Measurements from ENCODE around the gene PIM3. TPM values are rescaled to one million over a fixed set of nuclear protein-coding genes. Genes with fewer than 3 reads are reported as not detected.

Gene PIM3
- total and polyA plus RNA-seq, 10 of the 15 experiments (the other 5 are each of a cell fraction or from before 2014, with no cell fraction given), result 0.31 to 60.8 (median 12.4) TPM

DNA sequence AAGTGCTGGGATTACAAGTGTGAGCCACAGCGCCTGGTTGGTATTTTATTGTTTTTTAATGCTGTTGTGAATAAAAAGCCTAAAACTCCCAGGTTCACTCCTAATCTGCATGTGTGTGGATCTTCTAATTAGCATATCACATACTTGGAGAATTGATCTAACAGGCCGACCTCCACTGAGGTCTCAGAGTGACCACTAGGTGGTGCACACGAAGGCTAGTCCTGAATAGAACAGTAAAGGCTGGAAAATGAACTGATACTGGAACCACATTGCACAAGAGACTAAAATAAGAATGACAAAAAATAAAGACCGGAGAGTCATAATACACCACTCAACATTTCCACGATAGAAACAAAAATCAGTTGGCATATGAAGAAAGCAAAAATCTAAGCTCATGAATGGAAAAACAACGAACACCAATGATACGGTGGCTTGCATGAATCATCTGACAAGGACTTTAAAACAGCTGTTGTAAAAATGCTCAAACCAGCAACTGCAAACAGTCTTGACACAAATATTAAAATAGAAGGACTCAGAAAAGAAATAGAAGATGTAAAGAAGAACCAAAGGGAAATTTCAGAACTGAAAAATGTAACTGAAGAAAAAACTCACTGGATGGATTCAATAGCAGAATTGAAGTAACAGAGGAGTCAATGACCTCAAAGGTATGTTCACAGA is 19.2 kb downstream of the PIM3 start:
- H3K36me3 ChIP-seq (ENCODE audit: control insufficient read depth in 2 of 2, insufficient read depth in 2 of 2, low read length in 1 of 2), result no peaks in the 10 kb centered on the region
- no peak overlapping the region for H3K4me2 ChIP-seq (ENCODE audit: control insufficient read depth, insufficient read depth)
- in situ Hi-C loops (cut with MboI), result no loop called here
- intact Hi-C loops (cut with micrococcal nuclease; ENCODE audit: unreplicated experiment), result no loop called here
- FAIRE-seq (no peak), DNase-seq (ENCODE audit: low read depth, low spot score) (no peak), ATAC-seq (no peak)
- peaks cover 6% of the 10 kb centered on the region for H3K4me1 ChIP-seq (ENCODE audit: control insufficient read depth, insufficient read depth, low read length)
- POLR2A ChIA-PET, result interaction anchor here (1.0 kb wide), 1 partner anchor 51 kb away, joined by 3 read pairs; no protein-coding TSS in a partner anchor
- no peaks in the 10 kb centered on the region for H4K20me1 ChIP-seq (ENCODE audit: control insufficient read depth, insufficient read depth)
- CTCF ChIA-PET, result interaction anchor here (0.6 to 2.2 kb wide), 6 partner anchors 13 to 508 kb away, joined by 3 to 6 read pairs (median 4); no protein-coding TSS in a partner anchor
- no peak overlapping the region for H3K9ac ChIP-seq (ENCODE audit: control insufficient read depth, insufficient read depth, low read length)
- H3K9me3 ChIP-seq (replicated peaks; ENCODE audit: control insufficient read depth, insufficient read depth, low read length), result peaks cover 2% of the 10 kb centered on the region; the same call in 2 of the 3 replicates
- H3K27me3 ChIP-seq (replicated peaks in 1 of 2; ENCODE audit: control insufficient read depth in 2 of 2, insufficient read depth in 2 of 2, low read length in 1 of 2), result no peaks in the 10 kb centered on the region; a peak in 1 of 4 replicates
- SMC1A ChIA-PET (ENCODE audit: uncharacterized antibody, unreplicated experiment), result no interaction called here
- no peak overlapping the region for H3K27ac ChIP-seq (ENCODE audit: control insufficient read depth, insufficient read depth)
- 14% methylated on average over 7 of the region's 7 CpGs for WGBS (ENCODE audit: insufficient coverage, insufficient replicate concordance, low lambda C conversion rate, missing lambda C conversion rate)
- no peaks in the 10 kb centered on the region for H3K79me2 ChIP-seq (ENCODE audit: control insufficient read depth, insufficient read depth, low read length)
- no peak overlapping the region for H3K4me3 ChIP-seq
- no peak overlapping the region for H2AFZ ChIP-seq (ENCODE audit: control insufficient read depth, low read depth, low read length)
- no TSS peak for BruUV-seq (replicated peaks)
- RAD21 ChIA-PET (ENCODE audit: unreplicated experiment), result interaction anchor here (0.9 kb wide), 1 partner anchor 51 kb away, joined by 3 read pairs; no protein-coding TSS in a partner anchor
- TF ChIP-seq BHLHE40 (IDR thresholded peaks at IDR 0.05; ENCODE audit: borderline replicate concordance in 1 of 2, low read depth in 2 of 2, low read length in 1 of 2) (no peak), ZBED1 (IDR thresholded peaks at IDR 0.05; ENCODE audit: borderline replicate concordance) (no peak), DPF2 (IDR thresholded peaks at IDR 0.05) (no peak), PAX5 (IDR thresholded peaks at IDR 0.05; ENCODE audit: borderline replicate concordance, low read depth, low read length) (no peak), MXI1 (IDR thresholded peaks at IDR 0.05; ENCODE audit: low read depth, low read length) (no peak), WRNIP1 (IDR thresholded peaks at IDR 0.05; ENCODE audit: borderline replicate concordance, low read depth, low read length) (no peak), TCF3 (IDR thresholded peaks at IDR 0.05; ENCODE audit: borderline replicate concordance, insufficient read depth, low read depth, low read length) (no peak), ZNF274 (IDR thresholded peaks at IDR 0.05; ENCODE audit: insufficient read depth, insufficient read length) (no peak), SUZ12 (IDR thresholded peaks at IDR 0.05; ENCODE audit: unreplicated experiment) (no peak), CBX5 (IDR thresholded peaks at IDR 0.05; ENCODE audit: low read depth) (0 out of 2 replicates have a peak, but pooled peaks have one; percentile 41), BCL11A (IDR thresholded peaks at IDR 0.05; ENCODE audit: low read depth, low read length) (no peak), CREM (IDR thresholded peaks at IDR 0.05; ENCODE audit: low read depth) (no peak)
- TF ChIP-seq, protein P1, sequence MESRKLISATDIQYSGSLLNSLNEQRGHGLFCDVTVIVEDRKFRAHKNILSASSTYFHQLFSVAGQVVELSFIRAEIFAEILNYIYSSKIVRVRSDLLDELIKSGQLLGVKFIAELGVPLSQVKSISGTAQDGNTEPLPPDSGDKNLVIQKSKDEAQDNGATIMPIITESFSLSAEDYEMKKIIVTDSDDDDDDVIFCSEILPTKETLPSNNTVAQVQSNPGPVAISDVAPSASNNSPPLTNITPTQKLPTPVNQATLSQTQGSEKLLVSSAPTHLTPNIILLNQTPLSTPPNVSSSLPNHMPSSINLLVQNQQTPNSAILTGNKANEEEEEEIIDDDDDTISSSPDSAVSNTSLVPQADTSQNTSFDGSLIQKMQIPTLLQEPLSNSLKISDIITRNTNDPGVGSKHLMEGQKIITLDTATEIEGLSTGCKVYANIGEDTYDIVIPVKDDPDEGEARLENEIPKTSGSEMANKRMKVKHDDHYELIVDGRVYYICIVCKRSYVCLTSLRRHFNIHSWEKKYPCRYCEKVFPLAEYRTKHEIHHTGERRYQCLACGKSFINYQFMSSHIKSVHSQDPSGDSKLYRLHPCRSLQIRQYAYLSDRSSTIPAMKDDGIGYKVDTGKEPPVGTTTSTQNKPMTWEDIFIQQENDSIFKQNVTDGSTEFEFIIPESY (IDR thresholded peaks at IDR 0.05), result no peak
- TF ChIP-seq, protein P2, sequence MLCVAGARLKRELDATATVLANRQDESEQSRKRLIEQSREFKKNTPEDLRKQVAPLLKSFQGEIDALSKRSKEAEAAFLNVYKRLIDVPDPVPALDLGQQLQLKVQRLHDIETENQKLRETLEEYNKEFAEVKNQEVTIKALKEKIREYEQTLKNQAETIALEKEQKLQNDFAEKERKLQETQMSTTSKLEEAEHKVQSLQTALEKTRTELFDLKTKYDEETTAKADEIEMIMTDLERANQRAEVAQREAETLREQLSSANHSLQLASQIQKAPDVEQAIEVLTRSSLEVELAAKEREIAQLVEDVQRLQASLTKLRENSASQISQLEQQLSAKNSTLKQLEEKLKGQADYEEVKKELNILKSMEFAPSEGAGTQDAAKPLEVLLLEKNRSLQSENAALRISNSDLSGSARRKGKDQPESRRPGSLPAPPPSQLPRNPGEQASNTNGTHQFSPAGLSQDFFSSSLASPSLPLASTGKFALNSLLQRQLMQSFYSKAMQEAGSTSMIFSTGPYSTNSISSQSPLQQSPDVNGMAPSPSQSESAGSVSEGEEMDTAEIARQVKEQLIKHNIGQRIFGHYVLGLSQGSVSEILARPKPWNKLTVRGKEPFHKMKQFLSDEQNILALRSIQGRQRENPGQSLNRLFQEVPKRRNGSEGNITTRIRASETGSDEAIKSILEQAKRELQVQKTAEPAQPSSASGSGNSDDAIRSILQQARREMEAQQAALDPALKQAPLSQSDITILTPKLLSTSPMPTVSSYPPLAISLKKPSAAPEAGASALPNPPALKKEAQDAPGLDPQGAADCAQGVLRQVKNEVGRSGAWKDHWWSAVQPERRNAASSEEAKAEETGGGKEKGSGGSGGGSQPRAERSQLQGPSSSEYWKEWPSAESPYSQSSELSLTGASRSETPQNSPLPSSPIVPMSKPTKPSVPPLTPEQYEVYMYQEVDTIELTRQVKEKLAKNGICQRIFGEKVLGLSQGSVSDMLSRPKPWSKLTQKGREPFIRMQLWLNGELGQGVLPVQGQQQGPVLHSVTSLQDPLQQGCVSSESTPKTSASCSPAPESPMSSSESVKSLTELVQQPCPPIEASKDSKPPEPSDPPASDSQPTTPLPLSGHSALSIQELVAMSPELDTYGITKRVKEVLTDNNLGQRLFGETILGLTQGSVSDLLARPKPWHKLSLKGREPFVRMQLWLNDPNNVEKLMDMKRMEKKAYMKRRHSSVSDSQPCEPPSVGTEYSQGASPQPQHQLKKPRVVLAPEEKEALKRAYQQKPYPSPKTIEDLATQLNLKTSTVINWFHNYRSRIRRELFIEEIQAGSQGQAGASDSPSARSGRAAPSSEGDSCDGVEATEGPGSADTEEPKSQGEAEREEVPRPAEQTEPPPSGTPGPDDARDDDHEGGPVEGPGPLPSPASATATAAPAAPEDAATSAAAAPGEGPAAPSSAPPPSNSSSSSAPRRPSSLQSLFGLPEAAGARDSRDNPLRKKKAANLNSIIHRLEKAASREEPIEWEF (IDR thresholded peaks at IDR 0.05; ENCODE audit: insufficient replicate concordance, low read depth, low read length), result no peak
- TF ChIP-seq, protein P3, sequence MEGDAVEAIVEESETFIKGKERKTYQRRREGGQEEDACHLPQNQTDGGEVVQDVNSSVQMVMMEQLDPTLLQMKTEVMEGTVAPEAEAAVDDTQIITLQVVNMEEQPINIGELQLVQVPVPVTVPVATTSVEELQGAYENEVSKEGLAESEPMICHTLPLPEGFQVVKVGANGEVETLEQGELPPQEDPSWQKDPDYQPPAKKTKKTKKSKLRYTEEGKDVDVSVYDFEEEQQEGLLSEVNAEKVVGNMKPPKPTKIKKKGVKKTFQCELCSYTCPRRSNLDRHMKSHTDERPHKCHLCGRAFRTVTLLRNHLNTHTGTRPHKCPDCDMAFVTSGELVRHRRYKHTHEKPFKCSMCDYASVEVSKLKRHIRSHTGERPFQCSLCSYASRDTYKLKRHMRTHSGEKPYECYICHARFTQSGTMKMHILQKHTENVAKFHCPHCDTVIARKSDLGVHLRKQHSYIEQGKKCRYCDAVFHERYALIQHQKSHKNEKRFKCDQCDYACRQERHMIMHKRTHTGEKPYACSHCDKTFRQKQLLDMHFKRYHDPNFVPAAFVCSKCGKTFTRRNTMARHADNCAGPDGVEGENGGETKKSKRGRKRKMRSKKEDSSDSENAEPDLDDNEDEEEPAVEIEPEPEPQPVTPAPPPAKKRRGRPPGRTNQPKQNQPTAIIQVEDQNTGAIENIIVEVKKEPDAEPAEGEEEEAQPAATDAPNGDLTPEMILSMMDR (IDR thresholded peaks at IDR 0.05 in 2 of 3, conservative IDR thresholded peaks at IDR 0.05 in 1 of 3; ENCODE audit: control insufficient read depth in 2 of 3, extremely low read depth in 1 of 3, insufficient read depth in 1 of 3, low read depth in 3 of 3, low read length in 3 of 3), result peak; percentile 27 to 58 (median 42); a peak in 4 of 6 replicates
